MG63 (cell line): ENCODE results near the gene TMEM63C. TPM values are rescaled to one million over a fixed set of nuclear protein-coding genes. Genes with fewer than 3 reads are reported as not detected.

ENCODE experiments used
- DNase-seq: peaks from one replicate; pipeline ENCODE4 v3.0.0-alpha.2; 2020
- H3K27me3 ChIP-seq: fragments of 250-450 bp; sonication (Bioruptor Pico); 2 replicates; pipeline ENCODE4 v1.5.1; 2020; ENCODE audit warnings: mild to moderate bottlenecking, moderate library complexity
- H3K36me3 ChIP-seq: fragments of 250-450 bp; sonication (Bioruptor Pico); 2 replicates; pipeline ENCODE4 v1.5.1; 2020; ENCODE audit warnings: mild to moderate bottlenecking, moderate library complexity
- H3K4me3 ChIP-seq: fragments of 250-450 bp; sonication (Bioruptor Pico); 2 replicates; pipeline ENCODE4 v1.5.1; 2020; ENCODE audit warnings: mild to moderate bottlenecking, moderate library complexity
- H3K9me3 ChIP-seq: fragments of 250-450 bp; sonication (Bioruptor Pico); 2 replicates; pipeline ENCODE4 v1.5.1; 2020; ENCODE audit warnings: mild to moderate bottlenecking, moderate library complexity
- total RNA-seq: library from RNA; depleted of rRNA; stranded (reverse); fragments of >200 nt; shearing (Covaris generic); gene quantifications from 2 replicates; pipeline ENCODE4 v1.2.3, GENCODE V29; 2014; ENCODE audit warnings: low replicate concordance

The TMEM63C gene
- total RNA-seq, 1 experiment from 2014 or later = not detected

DNA sequence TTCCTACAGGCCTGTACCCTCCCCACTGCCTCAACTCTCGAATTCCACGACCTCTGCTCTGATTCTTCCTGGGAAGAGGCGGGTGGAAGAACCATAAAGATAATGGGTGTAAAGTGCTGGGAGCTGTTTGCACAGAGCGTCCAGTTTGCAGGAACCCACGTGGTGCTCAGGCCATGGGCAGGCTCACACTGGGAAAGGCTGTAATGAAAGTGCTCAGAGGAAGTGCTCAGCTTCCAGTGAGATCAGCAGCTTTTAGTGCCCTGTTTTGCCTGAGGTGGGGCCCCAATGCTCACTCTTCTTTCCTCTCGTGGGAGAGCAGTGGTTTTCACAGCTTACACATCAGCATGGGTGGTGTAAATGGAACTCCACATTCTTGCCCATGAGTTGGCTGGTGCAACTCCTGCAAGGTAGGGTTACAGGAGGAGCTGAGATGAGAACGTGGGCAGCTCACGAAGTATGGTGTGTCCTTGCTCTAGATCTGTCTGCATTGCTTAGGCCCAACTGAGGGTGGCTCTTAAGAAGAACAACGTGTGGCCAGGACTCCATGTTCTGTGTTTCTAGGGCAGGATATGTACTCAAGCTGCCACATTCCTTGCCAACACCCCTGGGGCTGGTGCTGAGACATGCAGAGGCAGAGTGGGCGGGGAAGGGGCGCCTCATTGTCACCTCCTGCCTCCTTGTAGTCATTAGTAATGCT lies 2.9 kb downstream of the TMEM63C start:
- no peak overlapping the region for H3K4me3 ChIP-seq
- H3K27me3 ChIP-seq = no peaks in the 10 kb centered on the region
- H3K36me3 ChIP-seq = no peaks in the 10 kb centered on the region
- no peaks in the 10 kb centered on the region for H3K9me3 ChIP-seq
- DNase-seq = no peak

DNA sequence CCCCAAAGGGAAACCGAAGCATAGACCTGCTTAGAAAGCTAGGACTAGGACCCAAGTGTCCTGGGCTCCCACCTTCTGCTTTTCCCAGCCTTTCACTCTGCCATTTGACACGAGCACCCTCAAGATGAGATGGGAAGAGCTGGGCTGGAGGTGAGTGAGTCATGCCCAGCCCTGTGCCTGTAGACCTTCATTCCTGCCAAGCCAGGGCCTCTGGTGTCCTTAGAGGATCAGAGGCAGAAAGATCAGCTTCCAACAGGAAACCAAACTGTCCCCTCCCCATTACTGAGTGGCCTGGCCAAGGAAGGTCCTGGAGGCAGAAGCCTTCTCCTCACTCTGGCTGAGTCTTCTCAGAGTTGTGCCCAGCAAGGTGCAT lies 3.5 kb downstream of the TMEM63C start:
- no peaks in the 10 kb centered on the region for H3K9me3 ChIP-seq
- no peak for DNase-seq
- H3K4me3 ChIP-seq = no peak overlapping the region
- no peaks in the 10 kb centered on the region for H3K36me3 ChIP-seq
- no peaks in the 10 kb centered on the region for H3K27me3 ChIP-seq

GRCh38 chr14:77186911-77187648 lies 5.5 kb downstream of the TMEM63C start:
- Histone ChIP-seq H3K27me3 (no peaks in the 10 kb centered on the region), H3K36me3 (no peaks in the 10 kb centered on the region), H3K4me3 (no peak overlapping the region), H3K9me3 (no peaks in the 10 kb centered on the region)
- peak; percentile 56 for DNase-seq

DNA sequence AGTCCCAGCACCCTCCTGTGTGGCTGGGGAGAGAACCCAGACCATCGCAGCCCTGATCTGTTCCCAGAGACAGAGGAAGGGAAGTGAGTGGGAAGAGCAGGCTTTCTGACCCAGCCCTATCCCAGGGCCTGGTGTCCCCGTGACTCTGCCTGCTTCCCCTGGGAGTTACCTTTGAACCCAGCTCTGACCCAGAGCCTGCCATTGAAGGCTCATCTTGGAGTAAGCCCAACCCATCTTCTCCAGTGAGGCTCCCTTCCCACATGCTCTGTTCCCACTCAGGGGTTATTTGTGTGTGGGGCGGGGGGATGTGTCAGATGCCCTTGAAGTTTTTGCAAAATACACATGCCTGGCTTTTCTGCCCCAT lies 6.0 kb downstream of the TMEM63C start:
- H3K4me3 ChIP-seq = no peak overlapping the region
- no peaks in the 10 kb centered on the region for H3K9me3 ChIP-seq
- DNase-seq = no peak
- no peaks in the 10 kb centered on the region for H3K27me3 ChIP-seq
- no peaks in the 10 kb centered on the region for H3K36me3 ChIP-seq

DNA sequence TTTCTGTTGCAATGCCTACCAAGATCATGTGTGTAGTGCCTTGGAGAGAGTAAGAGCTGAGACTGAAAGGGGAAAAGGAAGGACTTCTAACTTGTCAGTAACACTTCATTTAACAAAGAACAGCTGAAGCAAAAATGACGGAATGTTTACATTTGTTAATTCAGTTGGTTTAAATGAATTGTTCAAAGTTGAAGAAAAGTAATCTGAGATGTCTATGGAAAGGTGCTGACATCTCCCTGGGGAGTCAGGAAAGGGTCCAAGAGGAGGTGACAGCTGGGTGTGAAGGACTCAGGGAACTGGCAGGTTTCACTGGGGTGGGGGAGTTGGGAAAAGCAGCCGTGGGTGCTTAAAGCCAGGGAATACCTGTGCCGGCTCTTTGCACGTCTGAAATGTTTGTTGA lies 7.9 kb downstream of the TMEM63C start:
- Histone ChIP-seq H3K9me3 (no peaks in the 10 kb centered on the region), H3K4me3 (no peak overlapping the region), H3K27me3 (no peaks in the 10 kb centered on the region), H3K36me3 (no peaks in the 10 kb centered on the region)
- DNase-seq = no peak

DNA sequence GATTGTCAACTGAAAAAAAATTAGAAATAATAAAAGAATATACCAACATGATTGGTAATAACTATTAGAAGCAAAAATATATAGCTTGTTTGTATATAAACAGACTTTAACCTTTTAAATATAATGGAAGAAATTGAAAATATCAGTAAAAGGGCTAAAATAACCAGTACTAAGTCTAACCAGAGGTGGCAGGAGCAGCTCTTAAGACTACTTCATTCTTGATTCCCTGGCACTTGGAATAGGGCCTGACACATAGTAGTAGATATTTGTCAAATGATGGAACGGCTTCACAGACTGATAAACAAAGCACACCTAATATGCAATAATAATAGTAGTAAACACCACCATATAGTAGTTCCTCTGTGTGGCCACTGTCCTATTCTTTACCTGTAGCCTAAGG lies 9.4 kb downstream of the TMEM63C start:
- Histone ChIP-seq H3K36me3 (no peaks in the 10 kb centered on the region), H3K4me3 (no peak overlapping the region), H3K9me3 (no peaks in the 10 kb centered on the region), H3K27me3 (no peaks in the 10 kb centered on the region)
- DNase-seq = no peak

DNA sequence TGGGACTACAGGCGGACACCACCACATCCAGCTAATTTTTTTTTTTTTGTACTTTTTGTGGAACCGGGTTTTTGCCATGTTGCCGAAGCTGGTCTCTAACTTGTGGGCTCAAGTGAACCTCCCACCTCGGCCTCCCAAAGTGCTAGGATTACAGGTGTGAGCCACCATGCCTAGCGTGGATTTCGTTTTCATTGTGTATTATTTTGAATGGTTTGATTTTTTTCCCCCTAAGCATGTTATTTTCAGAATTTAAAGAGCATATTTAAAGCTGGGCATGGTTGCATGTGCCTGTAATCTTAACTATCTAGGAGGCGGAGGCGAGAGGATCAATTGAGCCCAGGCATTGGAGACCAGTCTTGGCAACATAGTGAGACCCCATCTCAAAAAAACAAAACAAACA lies 13.1 kb downstream of the TMEM63C start:
- no peak overlapping the region for H3K4me3 ChIP-seq
- H3K27me3 ChIP-seq = no peaks in the 10 kb centered on the region
- no peak for DNase-seq
- H3K9me3 ChIP-seq = no peaks in the 10 kb centered on the region
- H3K36me3 ChIP-seq = no peaks in the 10 kb centered on the region

DNA sequence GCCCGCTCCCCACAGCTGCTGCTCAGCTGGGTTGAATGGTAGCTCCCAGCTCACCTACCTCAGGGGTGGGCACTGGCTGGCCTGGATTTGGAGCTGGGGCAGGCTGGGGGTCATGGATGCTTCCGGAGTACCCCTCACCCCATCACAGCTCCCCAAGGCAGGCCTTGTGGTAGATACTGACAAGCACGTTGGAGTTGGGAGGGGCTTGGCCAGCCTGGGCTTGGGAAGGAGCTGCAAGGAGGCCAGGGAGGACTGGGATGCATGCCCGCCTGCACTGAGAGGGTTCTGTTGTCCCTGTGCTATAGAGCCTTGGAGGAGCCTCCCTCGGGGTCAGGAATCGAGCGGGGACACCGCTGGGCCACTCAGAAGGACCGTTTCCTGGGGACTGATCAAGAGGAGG lies 14.2 kb downstream of the TMEM63C start:
- H3K9me3 ChIP-seq = no peaks in the 10 kb centered on the region
- DNase-seq = no peak
- H3K4me3 ChIP-seq = no peak overlapping the region
- no peaks in the 10 kb centered on the region for H3K36me3 ChIP-seq
- H3K27me3 ChIP-seq = no peaks in the 10 kb centered on the region

DNA sequence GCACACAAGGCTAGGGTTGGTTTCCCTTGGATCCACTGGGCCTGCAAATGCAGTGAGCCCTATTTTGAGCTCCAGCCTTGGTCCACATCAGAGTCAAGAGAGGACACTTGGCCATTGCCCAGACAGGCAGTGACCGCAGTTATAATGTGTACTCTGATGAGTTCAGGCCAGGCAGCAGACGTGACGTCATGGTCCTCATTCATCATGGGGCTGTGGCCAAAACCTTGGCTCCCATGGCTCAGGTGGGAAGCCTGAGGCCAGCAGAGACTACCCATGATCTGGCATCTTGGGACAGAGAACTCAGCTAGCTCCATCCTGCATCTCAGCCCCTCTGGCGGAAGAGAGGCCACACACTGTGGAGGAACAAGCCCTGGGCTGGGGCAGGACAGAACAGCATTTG lies 16.4 kb downstream of the TMEM63C start:
- Histone ChIP-seq H3K36me3 (no peaks in the 10 kb centered on the region), H3K9me3 (no peaks in the 10 kb centered on the region), H3K4me3 (no peak overlapping the region), H3K27me3 (no peaks in the 10 kb centered on the region)
- no peak for DNase-seq

DNA sequence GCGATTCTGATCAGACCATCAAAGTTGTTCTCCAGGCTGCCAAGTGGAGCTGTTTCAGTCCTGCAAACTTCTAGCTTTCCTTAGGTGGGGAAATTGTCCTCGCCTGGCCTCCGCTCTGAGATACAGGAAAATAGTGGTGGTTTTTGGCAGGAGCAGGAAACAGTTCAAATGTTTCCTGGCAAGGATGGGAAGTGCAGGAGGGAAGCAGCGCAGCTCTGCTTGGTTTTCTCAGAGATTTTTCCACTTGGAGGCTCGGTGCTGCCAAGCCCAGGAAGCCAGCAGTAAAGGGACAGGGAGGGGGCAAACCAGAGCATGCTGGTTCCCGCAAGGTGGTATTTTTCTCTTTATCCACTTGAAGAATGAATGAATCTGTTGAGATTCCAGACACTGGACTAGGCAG lies 17.0 kb downstream of the TMEM63C start:
- no peak for DNase-seq
- no peaks in the 10 kb centered on the region for H3K36me3 ChIP-seq
- H3K4me3 ChIP-seq = no peak overlapping the region
- no peaks in the 10 kb centered on the region for H3K9me3 ChIP-seq
- H3K27me3 ChIP-seq = no peaks in the 10 kb centered on the region

GRCh38 chr14:77199590-77199989 lies 18.0 kb downstream of the TMEM63C start:
- Histone ChIP-seq H3K36me3 (no peaks in the 10 kb centered on the region), H3K9me3 (no peaks in the 10 kb centered on the region), H3K4me3 (no peak overlapping the region), H3K27me3 (no peaks in the 10 kb centered on the region)
- no peak for DNase-seq

GRCh38 chr14:77200406-77200985 lies 18.9 kb downstream of the TMEM63C start:
- no peak for DNase-seq
- Histone ChIP-seq H3K27me3 (no peaks in the 10 kb centered on the region), H3K36me3 (no peaks in the 10 kb centered on the region), H3K9me3 (no peaks in the 10 kb centered on the region), H3K4me3 (no peak overlapping the region)

DNA sequence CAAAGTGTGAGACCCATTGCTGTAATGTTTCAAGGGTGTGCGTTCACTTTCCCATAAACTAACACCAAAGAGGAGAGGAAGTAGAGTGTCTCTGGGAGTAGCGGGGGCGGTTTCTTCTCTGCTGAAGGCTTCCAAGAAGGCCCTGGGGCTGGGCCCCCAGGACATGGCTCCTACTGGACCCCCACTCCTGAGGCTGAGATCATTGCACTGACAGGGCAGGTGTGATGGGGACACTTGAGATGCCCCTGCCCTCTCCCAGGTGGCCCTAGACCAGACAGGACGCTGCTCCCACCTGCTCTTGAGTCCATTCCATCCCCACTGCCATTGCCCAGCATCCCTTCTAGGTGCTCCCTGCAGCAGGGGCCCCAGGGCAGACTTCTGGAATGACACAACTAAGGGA lies 20.1 kb downstream of the TMEM63C start:
- H3K27me3 ChIP-seq = no peaks in the 10 kb centered on the region
- no peak for DNase-seq
- H3K9me3 ChIP-seq = no peaks in the 10 kb centered on the region

DNA sequence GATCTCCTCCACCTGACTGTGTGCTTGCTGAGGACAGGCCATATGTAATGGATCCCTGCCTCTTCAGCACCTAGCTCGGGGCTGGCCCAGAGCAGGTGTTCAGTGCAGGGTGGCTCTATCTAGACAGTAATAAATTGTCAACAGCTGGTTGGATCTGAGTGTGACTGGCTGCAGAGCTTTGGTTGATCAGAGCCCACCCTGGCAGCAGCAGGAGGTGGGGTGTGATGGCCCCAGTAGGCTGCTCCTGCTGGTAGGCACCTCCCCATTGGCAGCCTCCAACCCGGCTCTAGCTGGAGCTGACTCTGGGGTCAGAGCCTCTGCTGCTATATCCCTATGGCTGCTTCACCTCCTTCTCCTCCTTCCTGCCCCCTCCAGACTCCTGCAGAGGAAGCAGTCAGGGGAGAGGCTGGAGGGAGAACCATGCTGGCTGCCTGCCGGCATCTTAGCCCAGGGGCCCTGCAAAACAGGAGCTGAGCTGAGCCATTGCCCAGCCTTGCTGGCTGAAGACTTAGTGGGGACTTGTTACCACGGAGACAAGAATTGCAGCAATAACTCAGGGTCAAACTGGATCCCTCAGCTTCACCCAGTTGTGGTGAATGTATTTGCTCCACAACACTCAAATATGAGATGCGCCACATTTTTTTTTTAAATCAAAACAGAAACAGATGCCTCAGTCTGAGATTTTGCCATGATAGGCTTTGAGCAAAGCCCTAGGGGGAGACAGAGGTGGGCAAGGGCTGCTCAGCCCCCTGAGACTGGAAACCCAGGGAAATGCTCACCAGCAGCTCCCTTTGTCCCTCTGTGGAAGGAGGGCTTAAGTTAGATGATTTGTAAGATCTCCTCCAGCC lies 22.2 kb downstream of the TMEM63C start:
- no peak for DNase-seq
- H3K36me3 ChIP-seq = no peaks in the 10 kb centered on the region
- H3K4me3 ChIP-seq = no peak overlapping the region
- H3K9me3 ChIP-seq = no peaks in the 10 kb centered on the region
- H3K27me3 ChIP-seq = no peaks in the 10 kb centered on the region

More for the DNA sequence above, 20.1 kb downstream of the TMEM63C start:
- no peak overlapping the region for H3K4me3 ChIP-seq
- H3K36me3 ChIP-seq = no peaks in the 10 kb centered on the region

GRCh38 chr14:77204459-77204771 lies 22.8 kb downstream of the TMEM63C start:
- no peak for DNase-seq
- no peak overlapping the region for H3K4me3 ChIP-seq
- H3K9me3 ChIP-seq = no peaks in the 10 kb centered on the region
- no peaks in the 10 kb centered on the region for H3K27me3 ChIP-seq
- H3K36me3 ChIP-seq = no peaks in the 10 kb centered on the region

DNA sequence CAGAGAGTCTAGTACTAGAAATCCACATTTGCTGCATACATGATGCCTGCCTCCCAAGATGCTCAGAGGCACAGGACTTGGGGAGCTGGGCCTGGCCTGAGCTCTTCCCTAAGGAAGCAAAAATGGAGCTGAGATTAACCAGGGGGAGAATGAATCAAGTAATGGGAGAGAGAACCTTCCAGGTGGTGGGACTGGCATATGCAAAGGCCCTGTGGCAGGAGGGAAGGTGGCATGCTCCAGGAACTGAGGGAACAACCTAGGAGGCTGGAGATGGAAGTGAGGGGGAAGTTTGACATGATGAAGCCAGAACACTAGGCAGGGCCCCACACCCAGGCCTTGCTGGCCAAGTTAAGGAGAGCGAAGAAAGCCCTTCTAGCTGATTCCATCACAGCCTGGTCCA lies 23.3 kb downstream of the TMEM63C start:
- H3K4me3 ChIP-seq = no peak overlapping the region
- H3K27me3 ChIP-seq = no peaks in the 10 kb centered on the region
- no peaks in the 10 kb centered on the region for H3K9me3 ChIP-seq
- DNase-seq = no peak
- H3K36me3 ChIP-seq = no peaks in the 10 kb centered on the region

GRCh38 chr14:77205566-77205965 lies 24.0 kb downstream of the TMEM63C start:
- Histone ChIP-seq H3K27me3 (no peaks in the 10 kb centered on the region), H3K36me3 (no peaks in the 10 kb centered on the region), H3K9me3 (no peaks in the 10 kb centered on the region), H3K4me3 (no peak overlapping the region)
- DNase-seq = no peak
